Liver (tissue), 3 donors: ENCODE data around the gene SLC30A9.

Source experiments
- ATF3 ChIP-seq: IDR thresholded peaks from 2 replicates; pipeline ENCODE4 v1.6.1; 2016; ENCODE audit warnings: antibody characterized with exemption
- CTCF ChIP-seq: fragments of 150-350 bp; IDR thresholded peaks from 2 replicates; pipeline ENCODE4 v1.5.1; 2017; ENCODE audit warnings: improper control_type of control experiment, low read depth, low read length; ENCODE audit not compliant: missing input control
- FOXA2 ChIP-seq: IDR thresholded peaks from 2 replicates; pipeline ENCODE4 v1.6.1; 2016; ENCODE audit warnings: antibody characterized with exemption
- HNF4G ChIP-seq: IDR thresholded peaks from 2 replicates; pipeline ENCODE4 v1.6.1; 2016; ENCODE audit warnings: antibody characterized with exemption
- JUND ChIP-seq, 2 donors: IDR thresholded peaks; 2 replicates each; pipeline ENCODE4 v1.6.1; 2016; ENCODE audit warnings: antibody characterized with exemption in 2 of 2
- MAX ChIP-seq: IDR thresholded peaks from 2 replicates; pipeline ENCODE4 v1.6.1; 2016; ENCODE audit warnings: antibody characterized with exemption
- RAD21 ChIP-seq, 2 donors: IDR thresholded peaks; 2 replicates each; pipeline ENCODE4 v1.6.1; 2016; ENCODE audit warnings: antibody characterized with exemption in 2 of 2, mild to moderate bottlenecking in 2 of 2
- REST ChIP-seq: IDR thresholded peaks from 2 replicates; pipeline ENCODE4 v1.6.1; 2016; ENCODE audit warnings: antibody characterized with exemption, mild to moderate bottlenecking
- ZBTB33 ChIP-seq: IDR thresholded peaks from 2 replicates; pipeline ENCODE4 v1.6.1; 2016; ENCODE audit warnings: antibody characterized with exemption
- donor health status: healthy.
- donor health status: healthy.

- TF ChIP-seq CTCF = no peak
- no peak for TF ChIP-seq RAD21 (IDR thresholded peaks at IDR 0.05)
- no peak for TF ChIP-seq JUND (IDR thresholded peaks at IDR 0.05)
- TF ChIP-seq ATF3 = no peak
- TF ChIP-seq REST = no peak
- TF ChIP-seq ZBTB33 = no peak
- no peak for TF ChIP-seq FOXA2
- no peak for TF ChIP-seq MAX
- TF ChIP-seq HNF4G = no peak
These were observed 88.0 kb downstream of the SLC30A9 start for GRCh38 chr4:42078184-42078801.
